ENCODE results near the gene MPC2.

Gene MPC2

GRCh38 chr1:167936930-167937708 is at the start of gene MPC2:
Gene MPC2, minus strand, starts transcription at chr1:167937072. Its CDS starts 1,231 bp downstream, at chr1:167935841.
- DNase-seq (ENCODE audit: extremely low spot score), result peak; percentile 63
- ChIA-PET CTCF (interaction anchor here (1.1 to 2.8 kb wide), 5 partner anchors 9 to 145 kb away, joined by 3 to 8 read pairs (median 4); no protein-coding TSS in a partner anchor), POLR2A (no interaction called here)
- TF ChIP-seq CTCF (IDR thresholded peaks at IDR 0.05; ENCODE audit: control extremely low read depth, extremely low read depth, low read depth, missing control alignments), result no peak

GRCh38 chr1:167984886-167985489 is 48.1 kb upstream of the MPC2 start:
- DNase-seq (ENCODE audit: extremely low spot score), result no peak
- POLR2A ChIA-PET, result no interaction called here
- CTCF ChIA-PET, result no interaction called here
- no peak for TF ChIP-seq CTCF (IDR thresholded peaks at IDR 0.05; ENCODE audit: control extremely low read depth, extremely low read depth, low read depth, missing control alignments)

GRCh38 chr1:167983797-167984420 is 47.0 kb upstream of the MPC2 start:
- ChIA-PET POLR2A (no interaction called here), CTCF (interaction anchor here (0.8 to 1.0 kb wide), 2 partner anchors 15 to 163 kb away, joined by 3 to 4 read pairs; no protein-coding TSS in a partner anchor)
- no peak for DNase-seq (ENCODE audit: extremely low spot score)
- TF ChIP-seq CTCF (IDR thresholded peaks at IDR 0.05; ENCODE audit: control extremely low read depth, extremely low read depth, low read depth, missing control alignments), result no peak

- POLR2A ChIA-PET, result no interaction called here
- DNase-seq (ENCODE audit: extremely low spot score), result no peak
- CTCF ChIA-PET, result no interaction called here
- no peak for TF ChIP-seq CTCF (IDR thresholded peaks at IDR 0.05; ENCODE audit: control extremely low read depth, extremely low read depth, low read depth, missing control alignments)
Measured at GRCh38 chr1:167981933-167982332, 45.1 kb upstream of the MPC2 start.

- no peak for TF ChIP-seq CTCF (IDR thresholded peaks at IDR 0.05; ENCODE audit: control extremely low read depth, extremely low read depth, low read depth, missing control alignments)
- no peak for DNase-seq (ENCODE audit: extremely low spot score)
- POLR2A ChIA-PET, result no interaction called here
- CTCF ChIA-PET, result no interaction called here
Measured at GRCh38 chr1:167977245-167977644, 40.4 kb upstream of the MPC2 start.

- POLR2A ChIA-PET, result no interaction called here
- no peak for TF ChIP-seq CTCF (IDR thresholded peaks at IDR 0.05; ENCODE audit: control extremely low read depth, extremely low read depth, low read depth, missing control alignments)
- DNase-seq (ENCODE audit: extremely low spot score), result no peak
- CTCF ChIA-PET, result interaction anchor here (2.3 kb wide), 1 partner anchor 9 kb away, joined by 5 read pairs; no protein-coding TSS in a partner anchor
Measured at GRCh38 chr1:167974698-167975097, 37.8 kb upstream of the MPC2 start.
